T-helper 1 cell treated with Interleukin-12 subunit alpha and Interleukin-12 subunit beta and Interleukin-4 antibody, amounts not matched to agents 30 ng/mL and 1 ng/mL, for 36 hours (primary cell): Measurements from ENCODE around the gene ATP8A2. TPM values are rescaled to one million over a fixed set of nuclear protein-coding genes. Genes with fewer than 3 reads are reported as not detected.
"Not testable (repeated sequence)": the region's sequence is repeated elsewhere in the genome, so short reads cannot be mapped to it uniquely, and the experiment has no call there.

Source experiments
- intact Hi-C: fragments of 100-400 bp; cut with micrococcal nuclease; formaldehyde crosslinking; loops from one replicate; pipeline ENCODE4 v1.15.1; 2024
- total RNA-seq: library from RNA; stranded (reverse); gene quantifications from 2 replicates; pipeline ENCODE4 v1.2.3, GENCODE V29; 2022

The ATP8A2 gene
- 1.7 and 1.9 TPM in 2 replicates for total RNA-seq

- intact Hi-C loops, result no loop called here
These were observed at the start of gene ATP8A2 for GRCh38 chr13:25371875-25372283. Gene ATP8A2, plus strand, starts transcription at chr13:25371974. Its CDS starts 239 bp downstream, at chr13:25372213.

DNA sequence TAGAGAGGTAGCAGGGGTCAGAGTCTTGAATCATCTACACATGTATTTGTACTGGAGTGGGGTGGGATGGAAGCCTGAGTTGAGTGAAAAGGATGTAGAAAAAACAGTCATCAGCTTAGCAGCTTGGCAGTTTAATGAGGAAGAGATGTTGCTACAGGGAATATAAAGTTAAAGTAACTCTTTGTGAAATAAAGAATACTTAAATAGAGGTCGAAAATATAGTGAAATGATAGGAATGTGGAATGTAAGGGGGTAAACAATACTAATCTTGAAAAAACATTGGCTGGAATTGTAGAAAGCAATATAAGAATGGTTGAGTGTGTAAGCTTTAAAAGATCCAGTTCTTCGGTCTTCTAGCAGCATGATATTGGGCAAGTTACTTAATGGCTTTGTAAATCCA lies 47.7 kb upstream of the ATP8A2 start:
- intact Hi-C loops, result loop anchor here (5.0 kb wide), 1 partner anchor 57 kb away; no protein-coding TSS in a partner anchor

GRCh38 chr13:25329706-25330105 lies 42.1 kb upstream of the ATP8A2 start:
- intact Hi-C loops, result loop anchor here (1.0 kb wide), 1 partner anchor 21 kb away; no protein-coding TSS in a partner anchor

DNA sequence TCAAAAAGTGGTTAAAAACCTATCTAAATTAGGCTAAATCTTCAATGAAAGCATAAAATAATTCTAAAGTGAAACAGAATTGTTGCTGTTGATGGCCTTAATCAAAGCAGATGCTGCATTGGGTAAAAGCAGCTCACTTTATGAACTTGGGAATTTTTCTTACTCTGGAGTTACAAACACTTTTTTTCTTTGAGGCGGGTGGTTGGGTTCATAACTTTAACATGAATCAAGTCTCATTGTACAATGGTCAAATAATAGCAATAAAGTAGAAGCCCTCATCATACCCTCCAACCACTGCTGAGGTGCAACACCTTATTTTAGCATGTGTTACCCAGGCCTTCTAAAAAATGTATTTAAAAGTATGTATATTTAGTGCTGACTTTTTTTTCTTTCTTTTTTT lies 41.2 kb upstream of the ATP8A2 start:
- intact Hi-C loops, result no loop called here

GRCh38 chr13:25335856-25336255 lies 35.9 kb upstream of the ATP8A2 start:
- intact Hi-C loops, result no loop called here

DNA sequence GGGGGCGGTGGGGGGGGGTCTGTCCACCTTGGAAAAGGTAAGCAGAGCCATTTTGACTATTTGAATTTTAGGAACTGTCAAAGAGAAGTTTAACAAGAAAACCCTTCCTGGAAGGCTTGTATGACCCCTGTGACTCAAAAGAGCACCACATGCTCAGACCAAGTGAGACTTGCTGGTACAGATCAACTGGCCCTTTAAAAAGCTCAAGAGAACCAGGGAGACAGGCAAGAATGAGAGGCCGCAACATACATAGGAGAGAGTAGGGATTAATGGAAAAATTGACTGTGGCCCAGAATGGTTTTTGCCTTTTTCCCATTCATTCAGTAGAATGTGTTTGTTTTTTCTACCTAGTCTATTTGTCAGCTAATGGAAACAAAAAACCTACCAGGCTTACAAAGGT lies 26.2 kb upstream of the ATP8A2 start:
- intact Hi-C loops, result no loop called here

GRCh38 chr13:25347151-25347550 lies 24.6 kb upstream of the ATP8A2 start:
- intact Hi-C loops, result no loop called here

DNA sequence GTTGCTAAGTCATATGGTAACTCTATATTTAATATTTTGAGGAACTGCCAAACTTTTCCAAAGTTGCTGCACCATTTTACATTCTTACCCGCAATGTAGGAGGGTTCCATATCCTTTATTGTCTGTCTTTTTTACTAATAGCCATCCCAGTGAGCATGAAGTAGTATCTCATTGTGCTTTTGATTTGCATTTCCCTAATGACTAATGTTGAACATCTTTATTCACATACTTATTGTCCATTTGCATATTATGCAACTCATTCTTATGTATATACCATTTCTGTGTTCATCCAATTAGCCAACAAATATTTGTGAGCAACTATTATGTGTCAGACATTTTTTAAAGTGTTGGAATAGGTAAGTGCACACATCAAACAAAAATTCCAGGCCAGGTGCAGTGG lies 20.4 kb upstream of the ATP8A2 start:
- intact Hi-C loops, result no loop called here

DNA sequence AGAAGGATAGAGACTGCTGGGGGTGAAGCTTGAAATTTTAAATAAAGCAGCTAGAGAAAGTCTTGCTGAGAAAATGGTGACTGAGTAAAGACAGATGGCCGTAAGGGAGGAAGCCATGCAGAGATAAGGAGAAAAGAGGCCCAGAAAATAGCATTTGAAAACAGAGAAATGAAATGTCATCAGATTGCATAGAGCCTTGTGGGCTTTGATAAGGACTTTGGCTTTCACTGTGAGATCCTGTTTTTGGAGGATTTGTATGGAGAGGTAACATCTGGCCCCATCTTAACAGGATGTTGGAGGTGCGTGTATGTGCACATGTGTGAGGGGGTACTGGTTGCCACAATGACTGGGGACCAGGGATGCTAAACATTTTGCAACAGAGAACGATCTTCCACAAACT lies 19.5 kb upstream of the ATP8A2 start:
- intact Hi-C loops, result no loop called here

GRCh38 chr13:25352806-25353205 lies 19.0 kb upstream of the ATP8A2 start:
- intact Hi-C loops, result no loop called here

- intact Hi-C loops, result no loop called here
These were observed 18.4 kb upstream of the ATP8A2 start for GRCh38 chr13:25353344-25353743.

DNA sequence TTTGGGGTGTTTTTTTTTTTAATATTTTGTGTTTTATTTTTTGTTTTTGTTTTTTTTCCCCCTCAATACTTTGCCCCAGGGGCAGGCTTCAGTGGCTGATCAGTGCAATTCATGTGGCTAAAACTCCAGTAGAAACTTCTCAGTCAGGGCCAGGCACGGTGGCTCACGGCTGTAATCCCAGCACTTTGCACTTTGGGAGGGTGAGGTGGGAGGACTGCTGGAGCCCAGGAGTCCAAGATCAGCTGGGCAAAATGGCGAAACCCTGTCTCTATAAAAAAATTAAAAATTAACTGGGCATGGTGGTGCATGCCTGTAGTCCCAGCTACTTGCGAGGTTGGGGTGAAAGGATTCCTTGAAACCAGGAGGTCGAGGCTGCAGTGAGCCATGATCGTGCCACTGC lies 17.4 kb upstream of the ATP8A2 start:
- intact Hi-C loops, result no loop called here

- intact Hi-C loops, result not testable (repeated sequence)
These were observed 11.3 kb upstream of the ATP8A2 start for GRCh38 chr13:25360443-25360842.

DNA sequence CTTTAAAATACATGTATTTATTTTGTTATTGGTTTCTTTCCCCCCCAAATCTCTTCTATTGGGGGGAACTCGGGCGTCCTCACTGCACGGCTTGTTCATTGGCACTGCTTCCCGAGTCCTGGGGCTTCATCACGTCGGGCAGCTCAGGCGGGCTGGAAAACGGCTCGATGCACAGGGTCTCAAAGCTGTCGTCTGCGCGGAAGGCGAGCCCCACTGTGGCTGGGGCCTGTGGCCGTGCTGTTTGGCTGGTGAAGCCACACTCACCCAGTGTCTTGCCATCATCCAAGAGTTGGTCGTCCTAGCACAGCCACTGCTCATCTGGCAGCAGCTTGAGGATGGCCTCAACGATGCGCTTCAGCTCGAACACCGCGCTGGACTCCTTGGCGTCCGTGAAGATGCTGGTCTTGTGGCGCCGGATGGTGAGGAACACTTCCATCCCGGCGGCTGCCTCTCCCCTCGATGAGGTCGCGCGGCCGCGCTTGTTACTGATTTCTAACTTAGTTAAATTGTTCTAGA lies 6.0 kb upstream of the ATP8A2 start:
- intact Hi-C loops, result no loop called here

- intact Hi-C loops, result no loop called here
These were observed 458 bp upstream of the ATP8A2 start for GRCh38 chr13:25371158-25371874.

DNA sequence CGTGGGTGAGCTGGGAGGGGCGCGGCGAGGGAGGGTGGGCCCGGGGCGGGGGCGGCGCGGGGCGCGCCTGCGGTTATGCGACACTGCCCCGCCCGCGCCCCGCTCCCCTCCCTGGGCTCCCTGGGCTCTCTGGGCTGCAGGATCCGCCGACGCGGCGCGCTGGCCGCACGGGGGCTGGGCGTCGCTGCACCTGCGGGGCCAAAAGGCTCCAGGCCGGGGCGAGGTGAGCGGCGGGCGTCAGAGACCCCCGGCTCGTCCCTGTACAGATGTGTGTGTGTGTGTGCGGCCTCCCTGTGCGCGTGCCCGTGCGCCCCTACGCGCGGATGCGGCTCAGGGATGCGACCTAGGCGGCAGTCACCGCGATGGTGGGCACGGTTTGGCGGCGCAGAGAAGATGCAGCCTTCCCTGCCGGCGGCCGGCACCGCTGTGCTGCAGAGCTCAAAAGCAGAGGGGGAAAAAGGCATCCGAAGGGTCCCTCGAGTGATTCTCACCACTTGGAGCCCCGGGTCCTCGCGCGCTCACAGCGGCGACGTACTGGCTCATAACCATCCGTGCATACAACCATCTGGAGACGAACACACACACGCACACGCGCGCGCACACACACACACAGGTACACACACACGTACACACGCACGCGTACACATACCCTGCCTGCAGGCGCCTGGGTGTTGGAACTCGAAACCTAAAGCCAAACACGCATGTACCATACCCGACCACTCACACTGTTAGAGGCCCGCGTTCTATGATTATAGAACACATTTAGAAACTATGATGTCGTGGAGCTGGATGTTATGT lies 709 bp downstream of the ATP8A2 start:
- intact Hi-C loops, result no loop called here

- intact Hi-C loops, result loop anchor here (1.0 to 5.0 kb wide), 4 partner anchors 109 to 379 kb away; no protein-coding TSS in a partner anchor
These were observed 4.1 kb downstream of the ATP8A2 start for GRCh38 chr13:25375727-25376358.

- intact Hi-C loops, result loop anchor here (5.0 kb wide), 1 partner anchor 380 kb away; no protein-coding TSS in a partner anchor
These were observed 5.6 kb downstream of the ATP8A2 start for GRCh38 chr13:25377244-25377962.

- intact Hi-C loops, result loop anchor here (5.0 kb wide), 1 partner anchor 381 kb away; no protein-coding TSS in a partner anchor
These were observed 6.8 kb downstream of the ATP8A2 start for GRCh38 chr13:25378528-25378927.

- intact Hi-C loops, result loop anchor here (5.0 kb wide), 1 partner anchor 382 kb away; no protein-coding TSS in a partner anchor
These were observed 7.2 kb downstream of the ATP8A2 start for GRCh38 chr13:25379011-25379410.

GRCh38 chr13:25380082-25380481 lies 8.3 kb downstream of the ATP8A2 start:
- intact Hi-C loops, result no loop called here
